Activated gamma-delta T cell (primary cell): ENCODE results near the gene FGD6.
A peak's percentile ranks its signal among the peaks of the same experiment; 100 is the strongest.

Experiments used
- DNase-seq: peaks from one replicate; lab custom pipeline; 2025; lab: John Stamatoyannopoulos, UW

Gene FGD6

GRCh38 chr12:95083938-95084337, 133.3 kb downstream of the FGD6 start:
- DNase-seq, result no peak

- DNase-seq, result no peak
These were observed 133.8 kb downstream of the FGD6 start for GRCh38 chr12:95083471-95083870.

- DNase-seq, result no peak
These were observed 139.9 kb downstream of the FGD6 start for GRCh38 chr12:95077341-95077740.

- no peak for DNase-seq
These were observed 142.5 kb downstream of the FGD6 start for GRCh38 chr12:95074766-95075165.

GRCh38 chr12:95073698-95074520, 143.4 kb downstream of the FGD6 start:
- no peak for DNase-seq

- peak; percentile 71 for DNase-seq
These were observed 144.2 kb downstream of the FGD6 start, which contains the start of gene NR2C1 for GRCh38 chr12:95072900-95073697. NR2C1 (minus strand) TSS chr12:95073618; CDS start chr12:95067384, 6,234 bp downstream.

GRCh38 chr12:95070378-95070777, 146.9 kb downstream of the FGD6 start:
- no peak for DNase-seq

GRCh38 chr12:95066091-95066855, 151.0 kb downstream of the FGD6 start:
- no peak for DNase-seq

- no peak for DNase-seq
These were observed 156.3 kb downstream of the FGD6 start for GRCh38 chr12:95060951-95061350.

- no peak for DNase-seq
These were observed 157.3 kb downstream of the FGD6 start for GRCh38 chr12:95059984-95060383.

- no peak for DNase-seq
These were observed 159.8 kb downstream of the FGD6 start for GRCh38 chr12:95057424-95057823.

- DNase-seq, result no peak
These were observed 162.2 kb downstream of the FGD6 start for GRCh38 chr12:95055057-95055456.

- no peak for DNase-seq
These were observed 163.1 kb downstream of the FGD6 start for GRCh38 chr12:95054206-95054605.

- DNase-seq, result no peak
These were observed 166.0 kb downstream of the FGD6 start for GRCh38 chr12:95051241-95051640.

GRCh38 chr12:95037906-95038305, 179.4 kb downstream of the FGD6 start:
- DNase-seq, result no peak

GRCh38 chr12:95034750-95035149, 182.5 kb downstream of the FGD6 start:
- DNase-seq, result no peak
